Thyroid gland (tissue), 4 donors: ENCODE measurements around the gene FNDC3B.

Experiments
- CTCF ChIP-seq, 6 experiments: fragments of 200-600 bp in 3 of 6; fragments of 450-650 bp in 3 of 6; sonication (generic) in 3 of 6; IDR thresholded peaks; one replicate each; pipeline ENCODE4 v1.5.1; 2016 to 2019; ENCODE audit warnings: antibody characterized with exemption in 6 of 6, mild to moderate bottlenecking in 2 of 6, inconsistent platforms in 1 of 6, moderate library complexity in 1 of 6
- POLR2A ChIP-seq, 2 donors: fragments of 450-650 bp; IDR thresholded peaks; one replicate each; pipeline ENCODE4 v1.6.1; 2017; ENCODE audit warnings: antibody characterized with exemption in 2 of 2, mild to moderate bottlenecking in 2 of 2, moderate library complexity in 1 of 2

GRCh38 chr3:172271386-172271976, 232.1 kb downstream of the FNDC3B start:
- TF ChIP-seq CTCF (IDR thresholded peaks at IDR 0.05) (no peak), POLR2A (IDR thresholded peaks at IDR 0.05) (no peak)
